GM21526 (cell line): ENCODE data around the gene FOXO3.

Source experiments
- ATAC-seq: cut with Tn5 transposase; IDR thresholded peaks from one replicate; pipeline ENCODE4 v1.9.1; 2021; ENCODE audit warnings: moderate library complexity; ENCODE audit not compliant: unreplicated experiment, low FRiP score

The FOXO3 gene

GRCh38 chr6:108730635-108731515 lies 170.2 kb downstream of the FOXO3 start:
- ATAC-seq = no peak

GRCh38 chr6:108732091-108732870 lies 171.6 kb downstream of the FOXO3 start:
- ATAC-seq = no peak

GRCh38 chr6:108733051-108733450 lies 172.3 kb downstream of the FOXO3 start:
- ATAC-seq = no peak

- ATAC-seq = no peak
These were observed 173.1 kb downstream of the FOXO3 start for GRCh38 chr6:108733706-108734265.
